ENCODE results near the gene C4BPB. TPM values are rescaled to one million over a fixed set of nuclear protein-coding genes. Genes with fewer than 3 reads are reported as not detected.

Gene C4BPB
- total and polyA plus RNA-seq, 2 of the 4 experiments (the other 2 are of a cell fraction), result not detected

DNA sequence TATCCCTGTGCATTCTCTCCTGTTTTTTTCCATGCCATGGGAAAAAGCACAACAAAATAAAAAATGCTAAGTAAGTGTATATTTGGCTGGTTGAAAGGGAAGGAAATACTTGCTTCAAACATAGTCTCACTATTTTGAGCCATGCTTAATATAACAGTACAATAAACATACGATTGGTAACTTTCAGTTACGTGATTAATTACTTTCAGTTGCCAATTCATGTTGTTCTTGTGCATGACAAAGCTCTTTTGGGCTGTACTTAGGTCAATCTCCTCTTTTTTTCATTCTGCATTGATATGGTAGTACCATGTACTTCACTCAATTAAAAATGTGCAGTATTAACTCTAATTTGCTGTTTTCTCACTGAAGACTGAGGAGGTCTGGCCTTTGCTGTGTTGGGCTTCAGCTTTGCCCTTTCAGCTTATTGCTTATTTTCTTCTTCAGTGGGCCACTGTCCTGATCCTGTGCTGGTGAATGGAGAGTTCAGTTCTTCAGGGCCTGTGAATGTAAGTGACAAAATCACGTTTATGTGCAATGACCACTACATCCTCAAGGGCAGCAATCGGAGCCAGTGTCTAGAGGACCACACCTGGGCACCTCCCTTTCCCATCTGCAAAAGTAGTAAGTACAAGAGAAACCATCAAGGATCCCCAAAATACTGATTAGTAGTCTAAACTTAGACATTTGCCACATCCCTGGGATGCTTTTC is 2.7 kb downstream of the C4BPB start:
- no CpG with 5 or more reads among the region's 4 CpGs for WGBS, 2 experiments (ENCODE audit: extremely low coverage in 2 of 2, insufficient read length in 1 of 2)
- dilution Hi-C loops (cut with HindIII; ENCODE audit: low sequenced_read_pairs, unreplicated experiment), result no loop called here
- Histone ChIP-seq H4K91ac (ENCODE audit: insufficient read depth, low read depth, low read length) (no peak overlapping the region), H4K8ac (ENCODE audit: low read depth in 2 of 2, low read length in 2 of 2) (no peak overlapping the region), H2AK5ac (ENCODE audit: low read depth, low read length) (no peak overlapping the region), H3K9ac (ENCODE audit: low read depth, low read length) (no peak overlapping the region), H3K9me3 (ENCODE audit: control insufficient read depth, insufficient read depth, low read length) (no peaks in the 10 kb centered on the region), H2BK15ac (ENCODE audit: low read depth, low read length) (no peak overlapping the region), H4K5ac (ENCODE audit: low read depth, low read length) (no peak overlapping the region), H3K27ac (ENCODE audit: insufficient read depth, low read length) (no peak overlapping the region), H3K4me2 (ENCODE audit: low read depth, low read length) (no peak overlapping the region), H2BK120ac (ENCODE audit: low read depth, low read length) (no peak overlapping the region), H2AK9ac (replicated peaks; ENCODE audit: low read depth, low read length, poor library complexity) (no peak overlapping the region), H3K9me1 (ENCODE audit: insufficient read depth, low read length) (no peaks in the 10 kb centered on the region), H3K4me3 (ENCODE audit: insufficient read depth, low read depth, low read length) (no peak overlapping the region), H3K23ac (ENCODE audit: low read depth, low read length) (no peak overlapping the region), H3K27me3 (ENCODE audit: control insufficient read depth, insufficient read depth, low read length) (peaks cover 6% of the 10 kb centered on the region; the same call in 1 of the 2 replicates), H4K20me1 (ENCODE audit: insufficient read depth, low read length) (no peaks in the 10 kb centered on the region), H3K56ac (ENCODE audit: extremely low read depth, insufficient read depth, low read length) (no peak overlapping the region), H3K4me1 (ENCODE audit: control insufficient read depth, insufficient read depth, low read length) (no peaks in the 10 kb centered on the region), H3K36me3 (ENCODE audit: control insufficient read depth, insufficient read depth, low read length) (no peaks in the 10 kb centered on the region), H3K79me1 (ENCODE audit: low read depth in 1 of 2, low read length in 2 of 2) (no peaks in the 10 kb centered on the region), H3K14ac (replicated peaks; ENCODE audit: low read depth, low read length) (no peak overlapping the region), H2BK5ac (ENCODE audit: low read depth, low read length, poor library complexity, severe bottlenecking) (no peak overlapping the region), H3K4ac (ENCODE audit: low read depth, low read length) (no peak overlapping the region), H2BK20ac (ENCODE audit: low read depth, low read length) (no peak overlapping the region), H3K18ac (ENCODE audit: low read depth, low read length) (no peak overlapping the region), H2AFZ (replicated peaks; ENCODE audit: low read length, poor library complexity) (no peak overlapping the region)
- no peak for DNase-seq
- in situ Hi-C loops (cut with MboI; ENCODE audit: low sequenced_read_pairs), result loop anchor here (5.0 kb wide), 1 partner anchor 316 kb away; no protein-coding TSS in a partner anchor
- POLR2A ChIA-PET (ENCODE audit: unreplicated experiment), result no interaction called here
- TF ChIP-seq CEBPB (IDR thresholded peaks at IDR 0.05; ENCODE audit: low read depth, low read length) (no peak), FOS (IDR thresholded peaks at IDR 0.05; ENCODE audit: low read depth, low read length) (no peak), MAZ (IDR thresholded peaks at IDR 0.05; ENCODE audit: borderline replicate concordance, low read depth, low read length) (no peak), SMC3 (IDR thresholded peaks at IDR 0.05; ENCODE audit: low read depth, low read length) (no peak), MAFK (IDR thresholded peaks at IDR 0.05; ENCODE audit: low read depth, low read length) (no peak), NFE2L2 (IDR thresholded peaks at IDR 0.05; ENCODE audit: low read depth, low read length) (no peak), POLR2A (IDR thresholded peaks at IDR 0.05; ENCODE audit: low read depth, low read length) (no peak), RAD21 (IDR thresholded peaks at IDR 0.05; ENCODE audit: low read length) (no peak), CHD1 (IDR thresholded peaks at IDR 0.05; ENCODE audit: low read depth, low read length) (no peak), MXI1 (IDR thresholded peaks at IDR 0.05; ENCODE audit: borderline replicate concordance, low read depth, low read length) (no peak), BHLHE40 (IDR thresholded peaks at IDR 0.05; ENCODE audit: low read depth, low read length) (no peak), RFX5 (IDR thresholded peaks at IDR 0.05; ENCODE audit: low read depth, low read length) (no peak)
- TF ChIP-seq, protein P1, sequence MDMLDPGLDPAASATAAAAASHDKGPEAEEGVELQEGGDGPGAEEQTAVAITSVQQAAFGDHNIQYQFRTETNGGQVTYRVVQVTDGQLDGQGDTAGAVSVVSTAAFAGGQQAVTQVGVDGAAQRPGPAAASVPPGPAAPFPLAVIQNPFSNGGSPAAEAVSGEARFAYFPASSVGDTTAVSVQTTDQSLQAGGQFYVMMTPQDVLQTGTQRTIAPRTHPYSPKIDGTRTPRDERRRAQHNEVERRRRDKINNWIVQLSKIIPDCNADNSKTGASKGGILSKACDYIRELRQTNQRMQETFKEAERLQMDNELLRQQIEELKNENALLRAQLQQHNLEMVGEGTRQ (IDR thresholded peaks at IDR 0.05; ENCODE audit: low read depth, low read length), result no peak
- TF ChIP-seq, protein P2, sequence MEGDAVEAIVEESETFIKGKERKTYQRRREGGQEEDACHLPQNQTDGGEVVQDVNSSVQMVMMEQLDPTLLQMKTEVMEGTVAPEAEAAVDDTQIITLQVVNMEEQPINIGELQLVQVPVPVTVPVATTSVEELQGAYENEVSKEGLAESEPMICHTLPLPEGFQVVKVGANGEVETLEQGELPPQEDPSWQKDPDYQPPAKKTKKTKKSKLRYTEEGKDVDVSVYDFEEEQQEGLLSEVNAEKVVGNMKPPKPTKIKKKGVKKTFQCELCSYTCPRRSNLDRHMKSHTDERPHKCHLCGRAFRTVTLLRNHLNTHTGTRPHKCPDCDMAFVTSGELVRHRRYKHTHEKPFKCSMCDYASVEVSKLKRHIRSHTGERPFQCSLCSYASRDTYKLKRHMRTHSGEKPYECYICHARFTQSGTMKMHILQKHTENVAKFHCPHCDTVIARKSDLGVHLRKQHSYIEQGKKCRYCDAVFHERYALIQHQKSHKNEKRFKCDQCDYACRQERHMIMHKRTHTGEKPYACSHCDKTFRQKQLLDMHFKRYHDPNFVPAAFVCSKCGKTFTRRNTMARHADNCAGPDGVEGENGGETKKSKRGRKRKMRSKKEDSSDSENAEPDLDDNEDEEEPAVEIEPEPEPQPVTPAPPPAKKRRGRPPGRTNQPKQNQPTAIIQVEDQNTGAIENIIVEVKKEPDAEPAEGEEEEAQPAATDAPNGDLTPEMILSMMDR (conservative IDR thresholded peaks at IDR 0.05; ENCODE audit: low read depth, low read length), result no peak
- TF ChIP-seq, protein P3, sequence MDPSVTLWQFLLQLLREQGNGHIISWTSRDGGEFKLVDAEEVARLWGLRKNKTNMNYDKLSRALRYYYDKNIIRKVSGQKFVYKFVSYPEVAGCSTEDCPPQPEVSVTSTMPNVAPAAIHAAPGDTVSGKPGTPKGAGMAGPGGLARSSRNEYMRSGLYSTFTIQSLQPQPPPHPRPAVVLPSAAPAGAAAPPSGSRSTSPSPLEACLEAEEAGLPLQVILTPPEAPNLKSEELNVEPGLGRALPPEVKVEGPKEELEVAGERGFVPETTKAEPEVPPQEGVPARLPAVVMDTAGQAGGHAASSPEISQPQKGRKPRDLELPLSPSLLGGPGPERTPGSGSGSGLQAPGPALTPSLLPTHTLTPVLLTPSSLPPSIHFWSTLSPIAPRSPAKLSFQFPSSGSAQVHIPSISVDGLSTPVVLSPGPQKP (IDR thresholded peaks at IDR 0.05; ENCODE audit: borderline replicate concordance, low read depth, low read length), result no peak
- CTCF ChIA-PET, result no interaction called here
- no TSS peak for BruUV-seq (replicated peaks)
- intact Hi-C loops (cut with micrococcal nuclease), result no loop called here
- ATAC-seq (ENCODE audit: low read depth), result no peak
